ENCODE data around the gene USP43. TPM values are rescaled to one million over a fixed set of nuclear protein-coding genes. Genes with fewer than 3 reads are reported as not detected.
A peak's percentile ranks its signal among the peaks of the same experiment; 100 is the strongest.

Gene USP43
- total and polyA plus RNA-seq, 10 of the 15 experiments (the other 5 are each of a cell fraction or from before 2014, with no cell fraction given), result 0.94 TPM; not detected in 9

- Histone ChIP-seq H2AFZ (ENCODE audit: control insufficient read depth, low read depth, low read length) (no peak overlapping the region), H3K27me3 (replicated peaks in 1 of 2; ENCODE audit: control insufficient read depth in 2 of 2, insufficient read depth in 2 of 2, low read length in 1 of 2) (no peaks in the 10 kb centered on the region), H3K4me1 (ENCODE audit: control insufficient read depth, insufficient read depth, low read length) (no peaks in the 10 kb centered on the region), H3K27ac (ENCODE audit: control insufficient read depth, insufficient read depth) (no peak overlapping the region), H3K36me3 (ENCODE audit: control insufficient read depth in 2 of 2, insufficient read depth in 2 of 2, low read length in 1 of 2) (no peaks in the 10 kb centered on the region), H3K9ac (ENCODE audit: control insufficient read depth, insufficient read depth, low read length) (no peak overlapping the region), H3K4me2 (ENCODE audit: control insufficient read depth, insufficient read depth) (no peak overlapping the region), H4K20me1 (ENCODE audit: control insufficient read depth, insufficient read depth) (no peaks in the 10 kb centered on the region), H3K9me3 (replicated peaks; ENCODE audit: control insufficient read depth, insufficient read depth, low read length) (no peaks in the 10 kb centered on the region), H3K4me3 (no peak overlapping the region), H3K79me2 (ENCODE audit: control insufficient read depth, insufficient read depth, low read length) (no peaks in the 10 kb centered on the region)
- ChIA-PET POLR2A (no interaction called here), SMC1A (ENCODE audit: uncharacterized antibody, unreplicated experiment) (interaction anchor here (0.6 to 1.2 kb wide), 5 partner anchors 9 to 191 kb away, joined by 3 to 5 read pairs (median 3); no protein-coding TSS in a partner anchor), RAD21 (ENCODE audit: unreplicated experiment) (interaction anchor here (0.7 to 1.9 kb wide), 5 partner anchors 38 to 1708 kb away, joined by 3 to 8 read pairs (median 3); partner anchors contain the start of genes CFAP52 and STX8), CTCF (interaction anchor here (0.7 to 1.7 kb wide), 22 partner anchors 8 to 1369 kb away, joined by 3 to 12 read pairs (median 5); partner anchors contain the start of genes CFAP52 and STX8)
- in situ Hi-C loops (cut with MboI) (no loop called here), intact Hi-C loops (cut with micrococcal nuclease; ENCODE audit: unreplicated experiment) (loop anchor here (2.0 to 5.0 kb wide), 2 partner anchors 40 to 191 kb away; partner anchors contain the start of genes CFAP52 and STX8)
- TF ChIP-seq RAD21 (IDR thresholded peaks at IDR 0.05; ENCODE audit: insufficient read depth, low read depth, low read length), result 0 out of 2 replicates have a peak, but pooled peaks have one; percentile 29
- no peak for TF ChIP-seq CBX3 (IDR thresholded peaks at IDR 0.05; ENCODE audit: borderline replicate concordance, low read depth)
- TF ChIP-seq, protein P1, sequence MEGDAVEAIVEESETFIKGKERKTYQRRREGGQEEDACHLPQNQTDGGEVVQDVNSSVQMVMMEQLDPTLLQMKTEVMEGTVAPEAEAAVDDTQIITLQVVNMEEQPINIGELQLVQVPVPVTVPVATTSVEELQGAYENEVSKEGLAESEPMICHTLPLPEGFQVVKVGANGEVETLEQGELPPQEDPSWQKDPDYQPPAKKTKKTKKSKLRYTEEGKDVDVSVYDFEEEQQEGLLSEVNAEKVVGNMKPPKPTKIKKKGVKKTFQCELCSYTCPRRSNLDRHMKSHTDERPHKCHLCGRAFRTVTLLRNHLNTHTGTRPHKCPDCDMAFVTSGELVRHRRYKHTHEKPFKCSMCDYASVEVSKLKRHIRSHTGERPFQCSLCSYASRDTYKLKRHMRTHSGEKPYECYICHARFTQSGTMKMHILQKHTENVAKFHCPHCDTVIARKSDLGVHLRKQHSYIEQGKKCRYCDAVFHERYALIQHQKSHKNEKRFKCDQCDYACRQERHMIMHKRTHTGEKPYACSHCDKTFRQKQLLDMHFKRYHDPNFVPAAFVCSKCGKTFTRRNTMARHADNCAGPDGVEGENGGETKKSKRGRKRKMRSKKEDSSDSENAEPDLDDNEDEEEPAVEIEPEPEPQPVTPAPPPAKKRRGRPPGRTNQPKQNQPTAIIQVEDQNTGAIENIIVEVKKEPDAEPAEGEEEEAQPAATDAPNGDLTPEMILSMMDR (IDR thresholded peaks at IDR 0.05 in 2 of 3, conservative IDR thresholded peaks at IDR 0.05 in 1 of 3; ENCODE audit: control insufficient read depth in 2 of 3, extremely low read depth in 1 of 3, insufficient read depth in 1 of 3, low read depth in 3 of 3, low read length in 3 of 3), result peak in 2 of 3 experiments; percentile 8 to 21; a peak in 2 of 6 replicates
- no peak for TF ChIP-seq SUZ12 (IDR thresholded peaks at IDR 0.05; ENCODE audit: unreplicated experiment)
- BruUV-seq (replicated peaks), result no TSS peak
- DNase-seq (ENCODE audit: low read depth, low spot score) (no peak), ATAC-seq (peak; percentile 22; the same call in 1 of the 3 replicates), FAIRE-seq (peak; percentile 38)
- 13% methylated on average over 5 of the region's 5 CpGs for WGBS (ENCODE audit: insufficient coverage, insufficient replicate concordance, low lambda C conversion rate, missing lambda C conversion rate)
Observed at GRCh38 chr17:9768381-9768934, 123.1 kb downstream of the USP43 start.
